ENCODE measurements around the gene MAD1L1.

MAD1L1 gene

DNA sequence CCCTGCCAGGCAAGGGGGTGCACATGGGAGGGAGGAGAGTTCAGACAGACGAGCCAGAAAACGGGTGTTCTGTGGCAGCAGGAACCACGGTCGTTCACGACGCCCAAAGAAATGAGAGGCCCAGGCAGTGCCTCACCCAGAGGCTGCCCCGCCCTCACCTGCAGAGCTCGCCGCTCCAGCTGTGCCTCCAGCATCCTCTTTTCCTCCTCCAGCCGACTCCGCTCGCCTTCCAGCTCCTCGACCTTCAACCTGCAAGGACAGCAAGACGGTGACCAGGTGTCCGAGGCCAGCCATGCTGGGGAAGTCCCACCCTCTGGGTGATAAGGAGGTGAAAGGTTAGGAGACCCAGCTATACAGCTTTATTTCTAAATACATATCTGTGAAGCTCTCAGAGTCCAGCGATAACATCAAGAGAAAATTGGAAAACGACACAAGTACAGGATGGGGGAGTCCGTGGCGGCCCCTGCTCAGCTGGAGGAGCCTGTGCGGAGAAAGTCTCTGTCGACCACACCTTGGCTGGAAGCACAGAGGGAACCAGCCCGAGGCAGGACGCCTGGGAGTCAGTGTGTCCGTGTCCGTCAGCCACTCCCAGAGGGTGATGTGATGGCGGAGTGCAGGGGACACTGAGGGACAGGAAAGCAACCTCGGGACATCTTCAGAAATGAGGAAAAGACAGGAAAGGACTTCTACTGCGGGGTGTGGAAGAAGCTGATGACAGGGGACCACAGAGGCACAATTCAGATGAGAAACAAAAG is 275.1 kb downstream of the MAD1L1 start:
- no peaks in the 10 kb centered on the region for H3K79me2 ChIP-seq (ENCODE audit: insufficient read depth, low read length)
- peaks cover 37% of the 10 kb centered on the region for H3K36me3 ChIP-seq (ENCODE audit: insufficient read depth, low read length)
- H3K27me3 ChIP-seq (ENCODE audit: insufficient read depth, low read length, poor library complexity): no peaks in the 10 kb centered on the region
- peaks cover 9% of the 10 kb centered on the region for H3K9me3 ChIP-seq (ENCODE audit: insufficient read depth, low read length, severe bottlenecking)
- ATAC-seq (ENCODE audit: insufficient read depth, low read depth): no peak
- TF ChIP-seq EZH2 (IDR thresholded peaks at IDR 0.05; ENCODE audit: borderline replicate concordance, low read depth, low read length, severe bottlenecking): no peak
- TF ChIP-seq, protein P1, sequence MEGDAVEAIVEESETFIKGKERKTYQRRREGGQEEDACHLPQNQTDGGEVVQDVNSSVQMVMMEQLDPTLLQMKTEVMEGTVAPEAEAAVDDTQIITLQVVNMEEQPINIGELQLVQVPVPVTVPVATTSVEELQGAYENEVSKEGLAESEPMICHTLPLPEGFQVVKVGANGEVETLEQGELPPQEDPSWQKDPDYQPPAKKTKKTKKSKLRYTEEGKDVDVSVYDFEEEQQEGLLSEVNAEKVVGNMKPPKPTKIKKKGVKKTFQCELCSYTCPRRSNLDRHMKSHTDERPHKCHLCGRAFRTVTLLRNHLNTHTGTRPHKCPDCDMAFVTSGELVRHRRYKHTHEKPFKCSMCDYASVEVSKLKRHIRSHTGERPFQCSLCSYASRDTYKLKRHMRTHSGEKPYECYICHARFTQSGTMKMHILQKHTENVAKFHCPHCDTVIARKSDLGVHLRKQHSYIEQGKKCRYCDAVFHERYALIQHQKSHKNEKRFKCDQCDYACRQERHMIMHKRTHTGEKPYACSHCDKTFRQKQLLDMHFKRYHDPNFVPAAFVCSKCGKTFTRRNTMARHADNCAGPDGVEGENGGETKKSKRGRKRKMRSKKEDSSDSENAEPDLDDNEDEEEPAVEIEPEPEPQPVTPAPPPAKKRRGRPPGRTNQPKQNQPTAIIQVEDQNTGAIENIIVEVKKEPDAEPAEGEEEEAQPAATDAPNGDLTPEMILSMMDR (IDR thresholded peaks at IDR 0.05; ENCODE audit: borderline replicate concordance, extremely low read depth, low read length, poor library complexity, severe bottlenecking): no peak
- no peak for DNase-seq
- H3K4me3 ChIP-seq (ENCODE audit: low read depth in 1 of 2, low read length in 2 of 2): no peak overlapping the region
- no peak overlapping the region for H3K9ac ChIP-seq (ENCODE audit: low read depth, low read length)
- H3K4me2 ChIP-seq (ENCODE audit: insufficient read depth, low read length): no peak overlapping the region
- H2AFZ ChIP-seq (ENCODE audit: low read depth, low read length): no peak overlapping the region
- H3K4me1 ChIP-seq (ENCODE audit: insufficient read depth, low read length): no peaks in the 10 kb centered on the region
- no peak overlapping the region for H3K27ac ChIP-seq (ENCODE audit: low read length)
- H4K20me1 ChIP-seq (ENCODE audit: insufficient read depth, low read length): peaks cover 41% of the 10 kb centered on the region

DNA sequence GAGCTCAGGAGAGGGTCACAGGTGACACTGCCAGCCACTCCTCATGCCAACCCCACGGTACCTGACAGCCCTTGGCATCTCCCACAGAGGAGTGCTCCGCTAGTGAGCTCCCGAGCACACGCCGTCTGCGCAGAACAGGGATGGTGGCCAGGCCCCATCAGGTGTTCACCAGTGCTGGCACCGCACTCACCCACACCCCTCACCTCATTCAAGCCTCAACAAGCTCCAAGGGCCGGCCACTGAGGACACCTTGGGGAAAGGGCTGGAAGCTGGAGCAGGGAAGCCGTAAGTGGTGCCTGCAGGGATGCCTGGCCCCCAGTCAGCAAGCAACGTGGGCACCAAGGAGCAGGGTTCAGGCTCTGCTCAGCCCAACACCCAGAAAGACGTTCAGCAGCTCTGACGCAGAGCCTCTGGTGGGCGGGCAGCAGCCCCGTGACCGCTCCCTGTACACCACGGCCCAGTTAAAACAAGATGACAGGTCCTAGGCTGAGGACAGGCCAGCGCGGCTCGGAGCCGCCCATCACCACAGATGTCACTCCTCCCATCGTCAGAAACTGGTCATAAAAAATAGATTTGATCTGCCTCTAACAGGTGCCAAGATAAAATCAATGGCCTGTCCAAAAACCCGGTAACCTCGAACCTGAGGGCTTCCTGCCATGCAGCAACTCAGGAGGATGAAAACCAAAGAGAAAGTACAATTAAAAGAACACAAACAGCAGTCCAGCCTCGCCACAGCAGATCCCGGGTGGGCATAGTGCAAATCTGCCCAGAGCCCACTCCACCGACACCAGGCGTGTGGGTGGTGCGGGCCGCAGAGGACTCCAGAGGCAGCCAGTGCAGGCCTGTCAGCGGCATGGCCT is 275.9 kb downstream of the MAD1L1 start:
- no peaks in the 10 kb centered on the region for H3K27me3 ChIP-seq (ENCODE audit: insufficient read depth, low read length, poor library complexity)
- peaks cover 40% of the 10 kb centered on the region for H3K36me3 ChIP-seq (ENCODE audit: insufficient read depth, low read length)
- TF ChIP-seq, protein P1 (IDR thresholded peaks at IDR 0.05; ENCODE audit: borderline replicate concordance, extremely low read depth, low read length, poor library complexity, severe bottlenecking): no peak
- TF ChIP-seq EZH2 (IDR thresholded peaks at IDR 0.05; ENCODE audit: borderline replicate concordance, low read depth, low read length, severe bottlenecking): no peak
- H3K9ac ChIP-seq (ENCODE audit: low read depth, low read length): no peak overlapping the region
- no peak overlapping the region for H3K4me2 ChIP-seq (ENCODE audit: insufficient read depth, low read length)
- H3K9me3 ChIP-seq (ENCODE audit: insufficient read depth, low read length, severe bottlenecking): peaks cover under 1% of the 10 kb centered on the region
- H3K27ac ChIP-seq (ENCODE audit: low read length): no peak overlapping the region
- H3K79me2 ChIP-seq (ENCODE audit: insufficient read depth, low read length): no peaks in the 10 kb centered on the region
- no peak overlapping the region for H3K4me3 ChIP-seq (ENCODE audit: low read depth in 1 of 2, low read length in 2 of 2)
- ATAC-seq (ENCODE audit: insufficient read depth, low read depth) (no peak), DNase-seq (no peak)
- no peaks in the 10 kb centered on the region for H3K4me1 ChIP-seq (ENCODE audit: insufficient read depth, low read length)
- peaks cover 46% of the 10 kb centered on the region for H4K20me1 ChIP-seq (ENCODE audit: insufficient read depth, low read length)
- no peak overlapping the region for H2AFZ ChIP-seq (ENCODE audit: low read depth, low read length)

DNA sequence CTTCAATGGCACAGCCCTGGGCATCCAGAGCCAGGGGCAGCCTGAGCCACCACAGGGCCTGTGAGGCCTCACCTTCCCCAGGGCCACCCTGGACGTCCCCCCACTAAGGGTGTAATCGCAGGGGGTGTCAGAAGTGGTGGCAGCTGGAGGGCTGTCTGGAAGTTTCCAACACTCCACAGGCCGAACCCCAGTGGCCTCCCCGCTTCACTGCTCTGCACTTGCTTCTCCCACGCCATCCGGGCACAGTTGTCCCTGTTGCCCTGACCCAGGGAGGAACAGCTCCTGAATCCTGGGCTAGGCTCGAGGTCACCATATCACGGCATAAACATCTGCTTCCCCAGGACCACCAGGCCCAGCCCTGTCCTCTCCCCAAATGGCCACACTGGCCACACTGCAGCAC is 276.6 kb downstream of the MAD1L1 start:
- H3K4me1 ChIP-seq (ENCODE audit: insufficient read depth, low read length): no peaks in the 10 kb centered on the region
- no peak overlapping the region for H3K9ac ChIP-seq (ENCODE audit: low read depth, low read length)
- H3K27me3 ChIP-seq (ENCODE audit: insufficient read depth, low read length, poor library complexity): no peaks in the 10 kb centered on the region
- no peak for TF ChIP-seq EZH2 (IDR thresholded peaks at IDR 0.05; ENCODE audit: borderline replicate concordance, low read depth, low read length, severe bottlenecking)
- TF ChIP-seq, protein P1 (IDR thresholded peaks at IDR 0.05; ENCODE audit: borderline replicate concordance, extremely low read depth, low read length, poor library complexity, severe bottlenecking): no peak
- no peak overlapping the region for H3K4me2 ChIP-seq (ENCODE audit: insufficient read depth, low read length)
- peaks cover 41% of the 10 kb centered on the region for H3K36me3 ChIP-seq (ENCODE audit: insufficient read depth, low read length)
- no peak for DNase-seq
- H3K9me3 ChIP-seq (ENCODE audit: insufficient read depth, low read length, severe bottlenecking): no peaks in the 10 kb centered on the region
- no peak overlapping the region for H3K4me3 ChIP-seq (ENCODE audit: low read depth in 1 of 2, low read length in 2 of 2)
- no peak overlapping the region for H2AFZ ChIP-seq (ENCODE audit: low read depth, low read length)
- H4K20me1 ChIP-seq (ENCODE audit: insufficient read depth, low read length): peaks cover 53% of the 10 kb centered on the region
- H3K27ac ChIP-seq (ENCODE audit: low read length): no peak overlapping the region
- no peak for ATAC-seq (ENCODE audit: insufficient read depth, low read depth)
- H3K79me2 ChIP-seq (ENCODE audit: insufficient read depth, low read length): no peaks in the 10 kb centered on the region

All from DND-41 (cell line).